ENCODE results near the gene CTSH.

- TF ChIP-seq EZH2 (conservative IDR thresholded peaks at IDR 0.05; ENCODE audit: low read depth, low read length) (no peak), BCLAF1 (IDR thresholded peaks at IDR 0.05) (no peak), ZFP36 (IDR thresholded peaks at IDR 0.05; ENCODE audit: borderline replicate concordance, low read depth, low read length, partially characterized antibody) (no peak)
Observed at GRCh38 chr15:78875107-78875914, 69.5 kb downstream of the CTSH start.
